HepG2 (cell line): ENCODE results near the gene OVOL2. TPM values are rescaled to one million over a fixed set of nuclear protein-coding genes. Genes with fewer than 3 reads are reported as not detected.

Experiments
- CREB1 ChIP-seq, 2 experiments: fragments of 450-650 bp in 1 of 2; IDR thresholded peaks; 2 replicates each; pipeline ENCODE4 v1.6.1; 2016 to 2017; ENCODE audit warnings: control low read depth in 1 of 2, mild to moderate bottlenecking in 1 of 2, missing compliant biosample characterization in 1 of 2, missing genetic modification characterization in 1 of 2
- HNF1B ChIP-seq: sonication (generic); formaldehyde crosslinking; IDR thresholded peaks from 2 replicates; pipeline ENCODE4 v1.5.1; 2020; ENCODE audit warnings: mild to moderate bottlenecking, moderate library complexity, missing genetic modification reagents
- LRRFIP1 ChIP-seq: sonication (generic); formaldehyde crosslinking; conservative IDR thresholded peaks from 2 replicates; pipeline ENCODE4 v1.4.0; 2020; ENCODE audit warnings: missing genetic modification reagents
- MEIS1 ChIP-seq: sonication (generic); formaldehyde crosslinking; IDR thresholded peaks from 2 replicates; pipeline ENCODE4 v1.9.0; 2021; ENCODE audit warnings: mild to moderate bottlenecking, missing genetic modification reagents, moderate library complexity, borderline replicate concordance
- MZF1 ChIP-seq: sonication (generic); formaldehyde crosslinking; IDR thresholded peaks from 2 replicates; pipeline ENCODE4 v1.8.1; 2023; ENCODE audit warnings: mild to moderate bottlenecking, missing genetic modification reagents, borderline replicate concordance
- SPEN ChIP-seq: sonication (generic); formaldehyde crosslinking; IDR thresholded peaks from 2 replicates; pipeline ENCODE4 v1.5.1; 2020; ENCODE audit warnings: low read depth, mild to moderate bottlenecking, missing genetic modification reagents
- ZBTB10 ChIP-seq: sonication (generic); formaldehyde crosslinking; IDR thresholded peaks from 2 replicates; pipeline ENCODE4 v1.4.0; 2020; ENCODE audit warnings: missing genetic modification reagents, borderline replicate concordance
- ZNF224 ChIP-seq: sonication (generic); formaldehyde crosslinking; IDR thresholded peaks from 2 replicates; pipeline ENCODE4 v1.5.0; 2020; ENCODE audit warnings: mild to moderate bottlenecking, missing genetic modification reagents
- ZNF337 ChIP-seq: sonication (generic); formaldehyde crosslinking; IDR thresholded peaks from 2 replicates; pipeline ENCODE4 v1.5.1; 2020; ENCODE audit warnings: missing genetic modification reagents, low read depth, mild to moderate bottlenecking, borderline replicate concordance
- ZNF34 ChIP-seq: sonication (generic); formaldehyde crosslinking; IDR thresholded peaks from 2 replicates; pipeline ENCODE4 v1.4.0; 2020; ENCODE audit warnings: mild to moderate bottlenecking, missing genetic modification reagents, borderline replicate concordance
- ZNF362 ChIP-seq: sonication (generic); formaldehyde crosslinking; IDR thresholded peaks from 2 replicates; pipeline ENCODE4 v1.4.0; 2020; ENCODE audit warnings: missing genetic modification reagents, mild to moderate bottlenecking, borderline replicate concordance
- ZNF644 ChIP-seq: IDR thresholded peaks from 2 replicates; pipeline ENCODE4 v1.6.1; 2016; ENCODE audit warnings: low read depth
- ZNF891 ChIP-seq: sonication (generic); formaldehyde crosslinking; IDR thresholded peaks from 2 replicates; pipeline ENCODE4 v1.5.0; 2020; ENCODE audit warnings: mild to moderate bottlenecking, missing genetic modification reagents
- polyA plus RNA-seq, 8 experiments: library from polyadenylated mRNA; depleted of rRNA in 3 of 8; stranded (reverse) in 7 of 8; unstranded in 1 of 8; fragments of >200 nt; fragmentation: Illumina TruSeq in 4 of 8; extraction: Trizol in 4 of 8; gene quantifications; 2 replicates each; pipeline versions ENCODE4 v1.2.1 to v1.2.3, GENCODE V29; 2011 to 2016; ENCODE audit warnings: low read depth in 4 of 8, missing spikeins in 1 of 8, mixed read lengths in 1 of 8; ENCODE audit not compliant: insufficient read depth in 1 of 8
- total RNA-seq, 5 experiments: library from RNA; depleted of rRNA; stranded (reverse); fragments of >200 nt; fragmentation: Illumina TruSeq; extraction: Trizol; gene quantifications; 2 replicates each; pipeline ENCODE4 v1.2.3, GENCODE V29; 2016; ENCODE audit warnings: low read depth in 1 of 5

OVOL2 gene
- total and polyA plus RNA-seq, 2 of the 13 experiments (the other 11 are each of a cell fraction or from before 2014, with no cell fraction given) = 0.20 to 0.31 TPM

GRCh38 chr20:18056174-18057100 is 1.3 kb downstream of the OVOL2 start (continued):
- TF ChIP-seq LRRFIP1 (CRISPR knock-in tag) = no peak
- TF ChIP-seq MEIS1 = 0 out of 2 replicates have a peak, but pooled peaks have one; percentile 34
- 0 out of 2 replicates have a peak, but pooled peaks have one; percentile 44 for TF ChIP-seq ZNF34 (CRISPR knock-in tag)
- no peak for TF ChIP-seq ZNF644 (CRISPR knock-in tag)
- TF ChIP-seq HNF1B (CRISPR knock-in tag) = no peak
- TF ChIP-seq ZNF337 (CRISPR knock-in tag) = no peak
- 0 out of 2 replicates have a peak, but pooled peaks have one; percentile 18 for TF ChIP-seq SPEN (CRISPR knock-in tag)
- no peak for TF ChIP-seq CREB1 (IDR thresholded peaks at IDR 0.05)
- no peak for TF ChIP-seq CREB1 (CRISPR knock-in tag; IDR thresholded peaks at IDR 0.05)
- TF ChIP-seq ZNF891 (CRISPR knock-in tag) = no peak
- TF ChIP-seq ZNF224 (CRISPR knock-in tag) = no peak
- TF ChIP-seq ZBTB10 (CRISPR knock-in tag) = no peak
- TF ChIP-seq ZNF362 = no peak
- TF ChIP-seq MZF1 (CRISPR knock-in tag) = no peak
